ENCODE measurements around the gene AZIN2. TPM values are rescaled to one million over a fixed set of nuclear protein-coding genes. Genes with fewer than 3 reads are reported as not detected.

Gene AZIN2
- total and polyA plus RNA-seq, 3 donors from 2014 or later: 38.2 to 68.7 (median 56.9) TPM

GRCh38 chr1:33094486-33094885 is 13.5 kb downstream of the AZIN2 start:
- no peaks in the 10 kb centered on the region for H3K27me3 ChIP-seq
- intact Hi-C loops (cut with DNase I; ENCODE audit: low total_unique reads): no loop called here
- no peaks in the 10 kb centered on the region for H3K9me3 ChIP-seq
- 92 to 93% methylated on average over 8 to 11 of the region's 11 CpGs for WGBS, 2 donors
- H3K4me3 ChIP-seq: no peak overlapping the region
- TF ChIP-seq POLR2A (IDR thresholded peaks at IDR 0.05): no peak
- TF ChIP-seq, protein P1, sequence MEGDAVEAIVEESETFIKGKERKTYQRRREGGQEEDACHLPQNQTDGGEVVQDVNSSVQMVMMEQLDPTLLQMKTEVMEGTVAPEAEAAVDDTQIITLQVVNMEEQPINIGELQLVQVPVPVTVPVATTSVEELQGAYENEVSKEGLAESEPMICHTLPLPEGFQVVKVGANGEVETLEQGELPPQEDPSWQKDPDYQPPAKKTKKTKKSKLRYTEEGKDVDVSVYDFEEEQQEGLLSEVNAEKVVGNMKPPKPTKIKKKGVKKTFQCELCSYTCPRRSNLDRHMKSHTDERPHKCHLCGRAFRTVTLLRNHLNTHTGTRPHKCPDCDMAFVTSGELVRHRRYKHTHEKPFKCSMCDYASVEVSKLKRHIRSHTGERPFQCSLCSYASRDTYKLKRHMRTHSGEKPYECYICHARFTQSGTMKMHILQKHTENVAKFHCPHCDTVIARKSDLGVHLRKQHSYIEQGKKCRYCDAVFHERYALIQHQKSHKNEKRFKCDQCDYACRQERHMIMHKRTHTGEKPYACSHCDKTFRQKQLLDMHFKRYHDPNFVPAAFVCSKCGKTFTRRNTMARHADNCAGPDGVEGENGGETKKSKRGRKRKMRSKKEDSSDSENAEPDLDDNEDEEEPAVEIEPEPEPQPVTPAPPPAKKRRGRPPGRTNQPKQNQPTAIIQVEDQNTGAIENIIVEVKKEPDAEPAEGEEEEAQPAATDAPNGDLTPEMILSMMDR (IDR thresholded peaks at IDR 0.05): no peak
- no peak for DNase-seq
- H3K27ac ChIP-seq: no peak overlapping the region
- no peaks in the 10 kb centered on the region for H3K4me1 ChIP-seq
- H3K36me3 ChIP-seq (ENCODE audit: low read depth, missing control alignments): no peaks in the 10 kb centered on the region

GRCh38 chr1:33094971-33095604 is 14.1 kb downstream of the AZIN2 start:
- Histone ChIP-seq H3K9me3 (no peaks in the 10 kb centered on the region), H3K4me3 (no peak overlapping the region), H3K27me3 (no peaks in the 10 kb centered on the region), H3K4me1 (no peaks in the 10 kb centered on the region), H3K27ac (no peak overlapping the region), H3K36me3 (ENCODE audit: low read depth, missing control alignments) (no peaks in the 10 kb centered on the region)
- TF ChIP-seq POLR2A (IDR thresholded peaks at IDR 0.05): no peak
- TF ChIP-seq, protein P1 (IDR thresholded peaks at IDR 0.05): peak; percentile 85 to 99 (median 98)
- 26 to 29% methylated on average over 10 of the region's 10 CpGs for WGBS, 2 donors
- intact Hi-C loops (cut with DNase I; ENCODE audit: low total_unique reads): no loop called here
- DNase-seq: peak; percentile 86

DNA sequence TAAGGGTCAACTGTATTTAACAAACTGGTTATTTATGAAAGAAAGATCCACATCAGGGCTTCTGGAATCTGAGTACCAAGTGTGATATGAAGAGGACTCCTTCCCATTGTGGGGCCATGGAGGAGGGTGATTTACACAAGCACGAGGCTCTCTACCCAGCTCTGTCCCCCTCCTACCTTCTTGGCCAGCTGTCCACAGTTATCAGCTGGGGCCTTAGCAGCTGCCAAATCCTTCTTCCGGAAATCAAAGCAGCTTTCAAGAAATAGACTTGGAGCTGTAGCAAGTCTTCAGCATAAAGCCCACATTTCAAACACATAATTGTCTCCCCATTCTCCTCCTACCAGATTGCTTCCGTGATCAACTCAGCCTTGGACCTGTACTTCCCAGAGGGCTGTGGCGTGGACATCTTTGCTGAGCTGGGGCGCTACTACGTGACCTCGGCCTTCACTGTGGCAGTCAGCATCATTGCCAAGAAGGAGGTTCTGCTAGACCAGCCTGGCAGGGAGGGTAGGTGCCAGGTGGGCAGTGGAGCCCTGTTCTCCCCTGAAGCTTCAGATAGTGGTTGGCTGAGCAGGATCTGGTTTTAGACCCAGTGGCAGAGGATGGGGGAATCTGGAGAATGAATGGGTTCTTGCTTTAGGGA is 15.5 kb downstream of the AZIN2 start:
- 46 to 50% methylated on average over 7 of the region's 7 CpGs for WGBS, 2 donors
- TF ChIP-seq POLR2A (IDR thresholded peaks at IDR 0.05): no peak
- TF ChIP-seq, protein P1 (IDR thresholded peaks at IDR 0.05): no peak
- H3K36me3 ChIP-seq (ENCODE audit: low read depth, missing control alignments): no peaks in the 10 kb centered on the region

DNA sequence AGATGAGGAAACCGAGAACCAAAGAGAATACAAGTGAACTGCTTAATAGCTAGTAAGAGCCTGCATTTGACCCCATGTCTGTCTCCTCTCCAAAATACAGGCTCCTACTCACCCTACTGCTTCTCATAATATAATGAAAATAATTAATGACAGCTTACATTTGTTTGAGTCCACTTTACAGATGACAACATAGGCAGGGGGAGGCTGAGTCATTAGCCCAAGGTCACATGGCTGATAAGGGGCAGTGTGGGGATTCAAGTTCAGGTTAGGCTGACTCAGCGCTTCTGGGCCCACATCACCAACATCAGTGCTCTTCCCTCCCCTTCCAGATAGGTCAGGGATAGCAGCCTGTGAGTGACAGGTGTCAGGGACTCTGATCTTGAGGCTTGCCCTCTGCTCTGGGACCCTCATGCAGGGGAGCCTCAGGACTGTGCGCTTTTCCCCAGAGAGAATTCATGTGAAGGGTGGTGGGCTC is 16.2 kb downstream of the AZIN2 start:
- Histone ChIP-seq H3K9me3 (no peaks in the 10 kb centered on the region), H3K4me3 (no peak overlapping the region), H3K4me1 (no peaks in the 10 kb centered on the region), H3K36me3 (ENCODE audit: low read depth, missing control alignments) (no peaks in the 10 kb centered on the region), H3K27ac (no peak overlapping the region), H3K27me3 (no peaks in the 10 kb centered on the region)
- DNase-seq: no peak
- intact Hi-C loops (cut with DNase I; ENCODE audit: low total_unique reads): no loop called here
- TF ChIP-seq, protein P1 (IDR thresholded peaks at IDR 0.05): no peak
- no peak for TF ChIP-seq POLR2A (IDR thresholded peaks at IDR 0.05)
- WGBS, 2 donors: 97 to 98% methylated on average over 2 to 3 of the region's 3 CpGs

More for the DNA sequence above, 15.5 kb downstream of the AZIN2 start:
- Histone ChIP-seq H3K4me3 (no peak overlapping the region), H3K9me3 (no peaks in the 10 kb centered on the region), H3K4me1 (no peaks in the 10 kb centered on the region), H3K27me3 (no peaks in the 10 kb centered on the region), H3K27ac (no peak overlapping the region)
- intact Hi-C loops (cut with DNase I; ENCODE audit: low total_unique reads): no loop called here
- DNase-seq: no peak
